GM06990 (cell line): Measurements from ENCODE around the gene NUMBL.

Experiments used
- DNase-seq: peaks from one replicate; pipeline ENCODE4 v3.0.0-alpha.2; 2011; ENCODE audit not compliant: insufficient read length; ENCODE audit errors: extremely low read depth
- H3K27me3 ChIP-seq: replicated peaks from 2 replicates; pipeline ENCODE4 v1.6.0; 2011; ENCODE audit warnings: low read length; ENCODE audit not compliant: control insufficient read depth, insufficient read depth
- H3K36me3 ChIP-seq: 2 replicates; pipeline ENCODE4 v1.5.1; 2011; ENCODE audit warnings: low read length; ENCODE audit not compliant: control insufficient read depth, insufficient read depth
- H3K4me3 ChIP-seq: replicated peaks from 2 replicates; pipeline ENCODE4 v1.5.1; 2011; ENCODE audit warnings: low read depth, mild to moderate bottlenecking, control low read depth, low read length
- CTCF ChIP-seq: IDR thresholded peaks from 2 replicates; pipeline ENCODE4 v1.5.1; 2011; ENCODE audit warnings: low read length, control low read depth, mild to moderate bottlenecking, inconsistent platforms; ENCODE audit not compliant: insufficient read depth, poor library complexity, severe bottlenecking

Gene NUMBL

GRCh38 chr19:40672573-40673299 is 17.7 kb downstream of the NUMBL start:
- no peak for TF ChIP-seq CTCF
- DNase-seq, result no peak
- Histone ChIP-seq H3K4me3 (no peak overlapping the region), H3K36me3 (no peaks in the 10 kb centered on the region; the same call in 1 of the 2 replicates), H3K27me3 (no peaks in the 10 kb centered on the region)

GRCh38 chr19:40672038-40672437 is 18.4 kb downstream of the NUMBL start:
- TF ChIP-seq CTCF, result no peak
- Histone ChIP-seq H3K27me3 (no peaks in the 10 kb centered on the region), H3K36me3 (no peaks in the 10 kb centered on the region; the same call in 1 of the 2 replicates), H3K4me3 (no peak overlapping the region)
- DNase-seq, result no peak

- TF ChIP-seq CTCF, result no peak
- no peak for DNase-seq
- H3K4me3 ChIP-seq, result no peak overlapping the region
- H3K36me3 ChIP-seq, result no peaks in the 10 kb centered on the region
- H3K27me3 ChIP-seq, result no peaks in the 10 kb centered on the region
Observed at GRCh38 chr19:40671404-40671803, 19.0 kb downstream of the NUMBL start.

GRCh38 chr19:40668991-40669614 is 21.3 kb downstream of the NUMBL start:
- TF ChIP-seq CTCF, result no peak
- Histone ChIP-seq H3K4me3 (no peak overlapping the region), H3K27me3 (no peaks in the 10 kb centered on the region), H3K36me3 (no peaks in the 10 kb centered on the region)
- no peak for DNase-seq

GRCh38 chr19:40667602-40668001 is 22.8 kb downstream of the NUMBL start:
- Histone ChIP-seq H3K36me3 (no peaks in the 10 kb centered on the region), H3K27me3 (no peaks in the 10 kb centered on the region), H3K4me3 (no peak overlapping the region)
- TF ChIP-seq CTCF, result no peak
- no peak for DNase-seq
